ENCODE measurements around the gene ETNPPL.

- TF ChIP-seq CTCF (IDR thresholded peaks at IDR 0.05) (no peak), EP300 (IDR thresholded peaks at IDR 0.05) (no peak), POLR2A (IDR thresholded peaks at IDR 0.05) (no peak)
These were observed 48.0 kb downstream of the ETNPPL start for GRCh38 chr4:108714880-108715279.
